Endothelial cell of umbilical vein (primary cell): Measurements from ENCODE around the gene INO80C. TPM values are rescaled to one million over a fixed set of nuclear protein-coding genes. Genes with fewer than 3 reads are reported as not detected.

ENCODE experiments used
- BruUV-seq: library from RNA; stranded (reverse); fragments of 400-500 nt; replicated peaks from 2 replicates; lab custom pipeline; 2021; lab: Mats Ljungman, UMichigan
- CTCF ChIA-PET: fragments of 300-600, 350-600 bp; sonication (Branson Sonifier 250); formaldehyde crosslinking; loops from one replicate; lab custom pipeline; 2021; ENCODE audit warnings: antibody characterized with exemption, inconsistent platforms; lab: Charles Lee
- POLR2A ChIA-PET: fragments of 300-600, 350-600 bp; sonication (Branson Sonifier 250); formaldehyde crosslinking; loops from one replicate; lab custom pipeline; 2021; ENCODE audit warnings: antibody characterized with exemption, inconsistent platforms; lab: Charles Lee
- DNase-seq: peaks from one replicate; pipeline ENCODE4 v3.0.0-alpha.2; 2011; ENCODE audit warnings: low read depth, low spot score
- FAIRE-seq: peaks from 2 replicates; lab custom pipeline; 2011; peaks lifted over from hg19 to GRCh38; lab: Jason Lieb, UNC
- H2AFZ ChIP-seq: 2 replicates; pipeline ENCODE4 v1.6.0; 2012; ENCODE audit warnings: low read depth, low read length, control low read depth, inconsistent platforms
- H3K27ac ChIP-seq: 2 replicates; pipeline ENCODE4 v1.5.1; 2011; ENCODE audit warnings: low read depth, mild to moderate bottlenecking, control low read depth, low read length, moderate library complexity; ENCODE audit not compliant: insufficient read depth
- H3K27me3 ChIP-seq, 2 experiments: 2 replicates each; pipeline versions ENCODE4 v1.6.0 to v1.6.1; 2011; ENCODE audit warnings: low read length in 2 of 2, mixed read lengths in 1 of 2; ENCODE audit not compliant: control insufficient read depth in 2 of 2, insufficient read depth in 2 of 2
- H3K36me3 ChIP-seq, 2 experiments: 2 replicates in 1 of 2; 3 replicates in 1 of 2; pipeline ENCODE4 v1.5.1; 2011; ENCODE audit warnings: low read length in 2 of 2, mild to moderate bottlenecking in 1 of 2, moderate library complexity in 1 of 2; ENCODE audit not compliant: control insufficient read depth in 2 of 2, insufficient read depth in 2 of 2; ENCODE audit errors: extremely low read depth in 1 of 2
- H3K4me1 ChIP-seq: 3 replicates; pipeline ENCODE4 v1.5.1; 2011; ENCODE audit warnings: mild to moderate bottlenecking, low read length; ENCODE audit not compliant: control insufficient read depth, insufficient read depth; ENCODE audit errors: extremely low read depth
- H3K4me2 ChIP-seq: 2 replicates; pipeline ENCODE4 v1.6.1; 2011; ENCODE audit warnings: low read length, control low read depth, mixed read lengths; ENCODE audit not compliant: insufficient read depth
- H3K4me3 ChIP-seq, 3 experiments: fragments of 200-600 bp in 1 of 3; sonication (generic), shearing (Covaris generic) in 1 of 3; replicated peaks in 1 of 3; 2 replicates each; pipeline ENCODE4 v1.5.1; 2011 to 2016; ENCODE audit warnings: control low read depth in 3 of 3, low read length in 3 of 3, mild to moderate bottlenecking in 2 of 3, inconsistent platforms in 1 of 3, low read depth in 1 of 3, moderate library complexity in 1 of 3; ENCODE audit not compliant: insufficient read depth in 1 of 3
- H3K79me2 ChIP-seq: 2 replicates; pipeline ENCODE4 v1.6.0; 2012; ENCODE audit warnings: low read length, inconsistent platforms; ENCODE audit not compliant: control insufficient read depth, insufficient read depth
- H3K9ac ChIP-seq: replicated peaks from 2 replicates; pipeline ENCODE3; 2011; ENCODE audit warnings: low read length, control low read depth; ENCODE audit not compliant: insufficient read depth; ENCODE audit errors: extremely low read depth
- H3K9me1 ChIP-seq: replicated peaks from 3 replicates; pipeline ENCODE4 v1.6.0; 2011; ENCODE audit warnings: mild to moderate bottlenecking, low read length; ENCODE audit not compliant: control insufficient read depth, insufficient read depth; ENCODE audit errors: extremely low read depth
- H3K9me3 ChIP-seq: replicated peaks from 2 replicates; pipeline ENCODE4 v1.5.1; 2012; ENCODE audit warnings: low read length, inconsistent platforms; ENCODE audit not compliant: control insufficient read depth, insufficient read depth
- H4K20me1 ChIP-seq: replicated peaks from 2 replicates; pipeline ENCODE3; 2011; ENCODE audit warnings: mild to moderate bottlenecking, low read length; ENCODE audit not compliant: control insufficient read depth, insufficient read depth; ENCODE audit errors: extremely low read depth
- CTCF ChIP-seq, 2 donors: IDR thresholded peaks; 1 replicate in 1 of 2; 2 replicates in 1 of 2; pipeline ENCODE4 v1.5.1; 2011; ENCODE audit warnings: low read length in 2 of 2, mild to moderate bottlenecking in 2 of 2, moderate library complexity in 2 of 2, control low read depth in 1 of 2, inconsistent platforms in 1 of 2, low read depth in 1 of 2; ENCODE audit not compliant: insufficient read depth in 1 of 2; ENCODE audit errors: extremely low read depth in 1 of 2
- EZH2 ChIP-seq: IDR thresholded peaks from 2 replicates; pipeline ENCODE4 v1.6.1; 2012; ENCODE audit warnings: borderline replicate concordance, low read depth, mild to moderate bottlenecking, moderate library complexity, low read length, inconsistent platforms; ENCODE audit not compliant: severe bottlenecking
- FOS ChIP-seq: IDR thresholded peaks from 2 replicates; pipeline ENCODE4 v1.6.1; 2011; ENCODE audit warnings: mild to moderate bottlenecking, low read length, moderate library complexity, borderline replicate concordance; ENCODE audit not compliant: insufficient read depth
- GATA2 ChIP-seq: IDR thresholded peaks from 2 replicates; pipeline ENCODE4 v1.7.0; 2011; ENCODE audit warnings: low read depth, mild to moderate bottlenecking, moderate library complexity, mixed read lengths, low read length; ENCODE audit not compliant: insufficient read length, insufficient read depth
- JUN ChIP-seq: IDR thresholded peaks from 2 replicates; pipeline ENCODE4 v1.6.1; 2011; ENCODE audit warnings: borderline replicate concordance, low read depth; ENCODE audit not compliant: insufficient read length, insufficient read depth
- MAX ChIP-seq: IDR thresholded peaks from 2 replicates; pipeline ENCODE4 v1.6.1; 2011; ENCODE audit not compliant: insufficient read depth, insufficient read length
- MYC ChIP-seq: IDR thresholded peaks from one replicate; pipeline ENCODE4 v1.6.1; 2011; ENCODE audit warnings: mild to moderate bottlenecking, low read depth, low read length
- POLR2A ChIP-seq: IDR thresholded peaks from 2 replicates; pipeline ENCODE4 v1.6.1; 2012; ENCODE audit warnings: low read depth, mild to moderate bottlenecking, control low read depth, low read length
- dilution Hi-C: fragments of 300-500 bp; cut with MboI; formaldehyde crosslinking; loops from one replicate; pipeline ENCODE4 v1.15.0; 2019; ENCODE audit warnings: low sequenced_read_pairs; ENCODE audit not compliant: extremely low pct_ligation_motif_present
- intact Hi-C: fragments of 100-400 bp; cut with micrococcal nuclease; formaldehyde crosslinking; loops from one replicate; pipeline ENCODE4 v1.10.0; 2022
- polyA plus RNA-seq, 4 experiments: library from polyadenylated mRNA; depleted of rRNA in 3 of 4; stranded (reverse) in 3 of 4; unstranded in 1 of 4; fragments of >200 nt; gene quantifications; 2 replicates each; pipeline versions ENCODE4 v1.2.1 to v1.2.3, GENCODE V29; 2011 to 2012; ENCODE audit warnings: missing spikeins in 1 of 4
- total RNA-seq: library from RNA; stranded (reverse); gene quantifications from 2 replicates; pipeline ENCODE4 v1.2.3, GENCODE V29; 2021

The INO80C gene
- total and polyA plus RNA-seq, 2 donors (not counting 3 experiments of a cell fraction or from before 2014, with no cell fraction given): 43.4 to 56.0 TPM

GRCh38 chr18:35502052-35502451 lies 4.3 kb upstream of the INO80C start:
- Histone ChIP-seq H3K27me3 (no peaks in the 10 kb centered on the region), H4K20me1 (no peaks in the 10 kb centered on the region), H3K9ac (no peak overlapping the region), H3K79me2 (peaks cover 2% of the 10 kb centered on the region), H2AFZ (peak overlapping the region; percentile 31), H3K4me2 (no peak overlapping the region), H3K4me1 (peaks cover 7% of the 10 kb centered on the region), H3K36me3 (no peaks in the 10 kb centered on the region), H3K9me1 (no peaks in the 10 kb centered on the region), H3K4me3 (no peak overlapping the region), H3K27ac (no peak overlapping the region), H3K9me3 (no peaks in the 10 kb centered on the region)
- ChIA-PET POLR2A (no interaction called here), CTCF (interaction anchor here (1.4 kb wide), 1 partner anchor 7 kb away, joined by 4 read pairs; no protein-coding TSS in a partner anchor)
- no peak for TF ChIP-seq FOS
- TF ChIP-seq MYC: no peak
- no peak for TF ChIP-seq JUN
- TF ChIP-seq CTCF (IDR thresholded peaks at IDR 0.05; ENCODE audit: extremely low read depth in 1 of 2, insufficient read depth in 1 of 2, low read depth in 1 of 2, low read length in 2 of 2): no peak
- TF ChIP-seq POLR2A: no peak
- no peak for TF ChIP-seq GATA2
- TF ChIP-seq EZH2: no peak
- no peak for TF ChIP-seq MAX
- no peak for DNase-seq
- intact Hi-C loops (no loop called here), dilution Hi-C loops (no loop called here)
- BruUV-seq: no TSS peak
- FAIRE-seq: no peak
